Stomach smooth muscle (tissue), 2 donors: ENCODE results near the gene RPUSD1.

Experiments
- H3K27ac ChIP-seq: one replicate; pipeline ENCODE4 v1.7.0; 2013; ENCODE audit warnings: mild to moderate bottlenecking, low read length, inconsistent platforms
- H3K27me3 ChIP-seq, 2 donors: one replicate each; pipeline ENCODE4 v1.7.0; 2013; ENCODE audit warnings: low read length in 2 of 2; ENCODE audit not compliant: insufficient read depth in 2 of 2, control insufficient read depth in 1 of 2
- H3K36me3 ChIP-seq, 2 donors: one replicate each; pipeline ENCODE4 v1.7.0; 2013; ENCODE audit warnings: low read length in 2 of 2; ENCODE audit not compliant: control insufficient read depth in 2 of 2, insufficient read depth in 2 of 2
- H3K4me1 ChIP-seq: one replicate; pipeline ENCODE4 v1.7.0; 2013; ENCODE audit warnings: low read length; ENCODE audit not compliant: control insufficient read depth, insufficient read depth
- H3K4me3 ChIP-seq, 2 donors: one replicate each; pipeline ENCODE4 v1.7.0; 2013; ENCODE audit warnings: low read length in 2 of 2
- H3K9ac ChIP-seq, 2 donors: one replicate each; pipeline ENCODE4 v1.7.0; 2013; ENCODE audit warnings: low read length in 2 of 2, mild to moderate bottlenecking in 1 of 2
- H3K9me3 ChIP-seq, 2 donors: one replicate each; pipeline ENCODE4 v1.7.0; 2013; ENCODE audit warnings: low read length in 2 of 2; ENCODE audit not compliant: control insufficient read depth in 2 of 2
- donor health status: healthy.
- donor health status: Pancreatic carcinoma.

Gene RPUSD1

GRCh38 chr16:770411-770810 lies 17.8 kb downstream of the RPUSD1 start:
- peaks cover 7 to 15% of the 10 kb centered on the region in 2 donors for H3K27me3 ChIP-seq
- H3K27ac ChIP-seq, result no peak overlapping the region

GRCh38 chr16:769934-770333 lies 18.2 kb downstream of the RPUSD1 start:
- no peaks in the 10 kb centered on the region for H3K36me3 ChIP-seq
- no peak overlapping the region for H3K4me3 ChIP-seq
- H3K9ac ChIP-seq, result no peak overlapping the region
- peaks cover 4 to 15% of the 10 kb centered on the region in 2 donors for H3K27me3 ChIP-seq
- no peaks in the 10 kb centered on the region for H3K4me1 ChIP-seq
- no peak overlapping the region for H3K27ac ChIP-seq
- no peaks in the 10 kb centered on the region for H3K9me3 ChIP-seq

More at GRCh38 chr16:770411-770810, 17.8 kb downstream of the RPUSD1 start:
- no peaks in the 10 kb centered on the region for H3K4me1 ChIP-seq
- no peaks in the 10 kb centered on the region for H3K9me3 ChIP-seq
- no peak overlapping the region for H3K4me3 ChIP-seq
- no peaks in the 10 kb centered on the region for H3K36me3 ChIP-seq
- H3K9ac ChIP-seq, result no peak overlapping the region

GRCh38 chr16:769184-769784 lies 18.9 kb downstream of the RPUSD1 start:
- Histone ChIP-seq H3K27me3 (peaks cover 4 to 15% of the 10 kb centered on the region in 2 donors), H3K36me3 (no peaks in the 10 kb centered on the region), H3K27ac (no peak overlapping the region), H3K9ac (no peak overlapping the region), H3K4me3 (no peak overlapping the region), H3K9me3 (no peaks in the 10 kb centered on the region), H3K4me1 (no peaks in the 10 kb centered on the region)

- Histone ChIP-seq H3K4me1 (no peaks in the 10 kb centered on the region), H3K27ac (no peak overlapping the region), H3K9ac (no peak overlapping the region), H3K4me3 (no peak overlapping the region), H3K36me3 (no peaks in the 10 kb centered on the region), H3K9me3 (no peaks in the 10 kb centered on the region), H3K27me3 (peaks cover 7 to 13% of the 10 kb centered on the region in 2 donors)
Measured at GRCh38 chr16:768428-768827, 19.8 kb downstream of the RPUSD1 start.

- Histone ChIP-seq H3K9ac (no peak overlapping the region), H3K27ac (no peak overlapping the region), H3K36me3 (no peaks in the 10 kb centered on the region), H3K4me3 (no peak overlapping the region), H3K9me3 (no peaks in the 10 kb centered on the region), H3K27me3 (peaks cover 7 to 13% of the 10 kb centered on the region in 2 donors), H3K4me1 (no peaks in the 10 kb centered on the region)
Measured at GRCh38 chr16:767743-768235, 20.4 kb downstream of the RPUSD1 start.

- Histone ChIP-seq H3K4me3 (no peak overlapping the region), H3K4me1 (no peaks in the 10 kb centered on the region), H3K27me3 (peaks cover 7 to 13% of the 10 kb centered on the region in 2 donors), H3K36me3 (no peaks in the 10 kb centered on the region), H3K9ac (no peak overlapping the region), H3K27ac (no peak overlapping the region), H3K9me3 (no peaks in the 10 kb centered on the region)
Measured at GRCh38 chr16:766820-767640, 21.2 kb downstream of the RPUSD1 start.

- no peak overlapping the region for H3K27ac ChIP-seq
- H3K4me1 ChIP-seq, result no peaks in the 10 kb centered on the region
- no peak overlapping the region for H3K4me3 ChIP-seq
- no peak overlapping the region for H3K9ac ChIP-seq
- peaks cover 7 to 13% of the 10 kb centered on the region in 2 donors for H3K27me3 ChIP-seq
- no peaks in the 10 kb centered on the region for H3K9me3 ChIP-seq
- H3K36me3 ChIP-seq, result no peaks in the 10 kb centered on the region
Measured at GRCh38 chr16:766008-766819, 22.0 kb downstream of the RPUSD1 start.

GRCh38 chr16:765488-765865 lies 22.7 kb downstream of the RPUSD1 start:
- Histone ChIP-seq H3K27me3 (peaks cover 7 to 13% of the 10 kb centered on the region in 2 donors), H3K36me3 (no peaks in the 10 kb centered on the region)

GRCh38 chr16:764848-765487 lies 23.2 kb downstream of the RPUSD1 start:
- H3K27me3 ChIP-seq, result peaks cover 7 to 13% of the 10 kb centered on the region in 2 donors

More at GRCh38 chr16:765488-765865, 22.7 kb downstream of the RPUSD1 start:
- Histone ChIP-seq H3K9ac (no peak overlapping the region), H3K27ac (no peak overlapping the region), H3K9me3 (no peaks in the 10 kb centered on the region), H3K4me1 (no peaks in the 10 kb centered on the region), H3K4me3 (no peak overlapping the region)

GRCh38 chr16:764184-764750 lies 23.9 kb downstream of the RPUSD1 start:
- no peak overlapping the region for H3K4me3 ChIP-seq
- H3K36me3 ChIP-seq, result no peaks in the 10 kb centered on the region
- H3K27ac ChIP-seq, result no peak overlapping the region
- H3K9me3 ChIP-seq, result no peaks in the 10 kb centered on the region
- H3K27me3 ChIP-seq, result peaks cover 4 to 6% of the 10 kb centered on the region in 2 donors
- no peak overlapping the region for H3K9ac ChIP-seq
- no peaks in the 10 kb centered on the region for H3K4me1 ChIP-seq

More at GRCh38 chr16:764848-765487, 23.2 kb downstream of the RPUSD1 start:
- Histone ChIP-seq H3K4me1 (no peaks in the 10 kb centered on the region), H3K9ac (no peak overlapping the region), H3K9me3 (no peaks in the 10 kb centered on the region), H3K27ac (no peak overlapping the region), H3K36me3 (no peaks in the 10 kb centered on the region), H3K4me3 (no peak overlapping the region)
